A673 (cell line): ENCODE measurements around the gene HADHA. TPM values are rescaled to one million over a fixed set of nuclear protein-coding genes. Genes with fewer than 3 reads are reported as not detected.

Source experiments
- BruUV-seq: library from RNA; stranded (reverse); fragments of 400-500 nt; replicated peaks from 2 replicates; lab custom pipeline; 2021; lab: Mats Ljungman, UMichigan
- CTCF ChIA-PET: fragments of 300-600 bp; sonication (Branson Sonifier 250); formaldehyde crosslinking; loops from one replicate; lab custom pipeline; 2022; ENCODE audit warnings: antibody characterized with exemption; lab: Charles Lee
- POLR2A ChIA-PET: fragments of 300-600 bp; sonication (Branson Sonifier 250); formaldehyde crosslinking; loops from one replicate; lab custom pipeline; 2022; ENCODE audit warnings: antibody characterized with exemption; ENCODE audit not compliant: low non-redundant PET; lab: Charles Lee
- DNase-seq: peaks from one replicate; pipeline ENCODE4 v3.0.0-alpha.2; 2015; ENCODE audit warnings: low spot score
- H3K27ac ChIP-seq: fragments of 200-600 bp; sonication (generic); 2 replicates; pipeline ENCODE4 v1.5.1; 2016; ENCODE audit warnings: mixed run types, low read depth, mild to moderate bottlenecking, mixed read lengths, antibody characterized with exemption, low read length; ENCODE audit not compliant: poor library complexity, severe bottlenecking
- H3K27me3 ChIP-seq: fragments of 200-600 bp; sonication (generic); replicated peaks from 2 replicates; pipeline ENCODE4 v1.6.1; 2017; ENCODE audit warnings: mixed run types, low read depth, mild to moderate bottlenecking, mixed read lengths, antibody characterized with exemption, low read length; ENCODE audit not compliant: insufficient read depth, poor library complexity
- H3K36me3 ChIP-seq: fragments of 200-600 bp; sonication (generic); 2 replicates; pipeline ENCODE4 v1.6.1; 2016; ENCODE audit warnings: mixed run types, mild to moderate bottlenecking, mixed read lengths, antibody characterized with exemption, low read length; ENCODE audit not compliant: insufficient read depth, poor library complexity, severe bottlenecking
- H3K4me1 ChIP-seq: fragments of 200-600 bp; sonication (generic); 2 replicates; pipeline ENCODE4 v1.6.1; 2017; ENCODE audit warnings: mixed run types, mild to moderate bottlenecking, mixed read lengths, antibody characterized with exemption, low read length; ENCODE audit not compliant: insufficient read depth, poor library complexity, severe bottlenecking
- H3K4me3 ChIP-seq: fragments of 200-600 bp; sonication (generic); 2 replicates; pipeline ENCODE4 v1.5.1; 2016; ENCODE audit warnings: low read depth, mixed run types, mild to moderate bottlenecking, mixed read lengths, low read length; ENCODE audit not compliant: poor library complexity, severe bottlenecking
- H3K9me3 ChIP-seq: fragments of 200-600 bp; sonication (generic); 2 replicates; pipeline ENCODE4 v1.6.1; 2016; ENCODE audit warnings: mixed run types, low read depth, mild to moderate bottlenecking, mixed read lengths, antibody characterized with exemption, low read length; ENCODE audit not compliant: poor library complexity, severe bottlenecking
- EZH2 ChIP-seq: fragments of 200-600 bp; sonication (generic); IDR thresholded peaks from 2 replicates; pipeline ENCODE4 v1.6.1; 2017; ENCODE audit warnings: borderline replicate concordance, low read depth, mild to moderate bottlenecking, mixed read lengths, antibody characterized with exemption, low read length; ENCODE audit not compliant: poor library complexity, severe bottlenecking
- intact Hi-C: fragments of 100-400 bp; cut with micrococcal nuclease; formaldehyde crosslinking; loops from one replicate; pipeline ENCODE4 v1.10.0; 2022; ENCODE audit not compliant: unreplicated experiment
- total RNA-seq: library from RNA; stranded (reverse); gene quantifications from 2 replicates; pipeline ENCODE4 v1.2.3, GENCODE V29; 2021
- TF ChIP-seq, protein P1 (sequence below): fragments of 300-800, 200-600 bp; sonication (generic); conservative IDR thresholded peaks from 2 replicates; pipeline ENCODE4 v1.5.1; 2017; ENCODE audit warnings: low read depth, mild to moderate bottlenecking, antibody characterized with exemption, low read length, moderate library complexity, mixed read lengths

HADHA gene
- total RNA-seq, 1 experiment from 2014 or later = 136 TPM

DNA sequence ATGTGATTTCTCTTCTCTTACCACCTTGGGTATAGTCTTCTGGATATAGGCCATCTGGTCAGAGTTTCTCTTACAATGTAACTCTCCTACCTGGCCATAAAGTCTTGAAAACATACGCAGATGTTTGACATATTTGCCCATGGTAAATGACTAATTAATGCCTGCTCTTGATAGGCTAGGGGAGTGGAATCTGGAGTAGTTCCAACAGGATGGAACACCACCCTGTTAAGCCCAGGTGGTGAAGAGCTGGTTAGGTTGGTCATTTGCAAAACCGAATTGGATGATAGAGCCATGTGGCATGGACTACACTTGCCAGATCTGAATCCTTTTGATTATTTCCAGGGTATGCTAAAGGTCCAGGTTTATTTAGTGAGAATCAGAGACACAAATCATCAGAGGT is 36.8 kb upstream of the HADHA start:
- no peaks in the 10 kb centered on the region for H3K27me3 ChIP-seq
- CTCF ChIA-PET = no interaction called here
- H3K9me3 ChIP-seq = no peaks in the 10 kb centered on the region
- no peak overlapping the region for H3K27ac ChIP-seq
- intact Hi-C loops = no loop called here
- H3K4me3 ChIP-seq = no peak overlapping the region
- DNase-seq = no peak
- no peaks in the 10 kb centered on the region for H3K4me1 ChIP-seq
- BruUV-seq = no TSS peak
- TF ChIP-seq, protein P1, sequence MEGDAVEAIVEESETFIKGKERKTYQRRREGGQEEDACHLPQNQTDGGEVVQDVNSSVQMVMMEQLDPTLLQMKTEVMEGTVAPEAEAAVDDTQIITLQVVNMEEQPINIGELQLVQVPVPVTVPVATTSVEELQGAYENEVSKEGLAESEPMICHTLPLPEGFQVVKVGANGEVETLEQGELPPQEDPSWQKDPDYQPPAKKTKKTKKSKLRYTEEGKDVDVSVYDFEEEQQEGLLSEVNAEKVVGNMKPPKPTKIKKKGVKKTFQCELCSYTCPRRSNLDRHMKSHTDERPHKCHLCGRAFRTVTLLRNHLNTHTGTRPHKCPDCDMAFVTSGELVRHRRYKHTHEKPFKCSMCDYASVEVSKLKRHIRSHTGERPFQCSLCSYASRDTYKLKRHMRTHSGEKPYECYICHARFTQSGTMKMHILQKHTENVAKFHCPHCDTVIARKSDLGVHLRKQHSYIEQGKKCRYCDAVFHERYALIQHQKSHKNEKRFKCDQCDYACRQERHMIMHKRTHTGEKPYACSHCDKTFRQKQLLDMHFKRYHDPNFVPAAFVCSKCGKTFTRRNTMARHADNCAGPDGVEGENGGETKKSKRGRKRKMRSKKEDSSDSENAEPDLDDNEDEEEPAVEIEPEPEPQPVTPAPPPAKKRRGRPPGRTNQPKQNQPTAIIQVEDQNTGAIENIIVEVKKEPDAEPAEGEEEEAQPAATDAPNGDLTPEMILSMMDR = no peak
- TF ChIP-seq EZH2 = no peak
- POLR2A ChIA-PET = no interaction called here
- H3K36me3 ChIP-seq = peaks cover 60% of the 10 kb centered on the region

DNA sequence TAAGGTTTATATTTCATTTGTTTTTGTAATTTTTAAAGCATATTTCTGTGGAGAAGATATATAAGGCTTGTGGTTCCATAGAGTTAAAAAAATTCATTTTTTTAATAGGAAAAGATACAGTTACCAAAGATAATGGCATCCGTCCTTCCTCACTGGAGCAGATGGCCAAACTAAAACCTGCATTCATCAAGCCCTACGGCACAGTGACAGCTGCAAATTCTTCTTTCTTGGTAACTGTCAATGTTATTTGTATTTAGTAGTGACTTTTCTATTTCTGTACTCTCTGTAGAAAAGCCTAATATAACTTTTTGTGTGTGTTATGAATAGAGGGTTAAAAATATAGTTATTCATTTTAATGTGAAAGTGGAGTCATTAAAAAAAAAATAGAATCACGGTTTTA is 35.5 kb upstream of the HADHA start:
- intact Hi-C loops = no loop called here
- ChIA-PET POLR2A (no interaction called here), CTCF (no interaction called here)
- H3K27me3 ChIP-seq = no peaks in the 10 kb centered on the region
- H3K4me3 ChIP-seq = no peak overlapping the region
- no peaks in the 10 kb centered on the region for H3K9me3 ChIP-seq
- DNase-seq = no peak
- H3K36me3 ChIP-seq = peaks cover 50% of the 10 kb centered on the region
- TF ChIP-seq, protein P1 = no peak
- no peak for TF ChIP-seq EZH2
- no peaks in the 10 kb centered on the region for H3K4me1 ChIP-seq
- BruUV-seq = no TSS peak
- H3K27ac ChIP-seq = no peak overlapping the region

DNA sequence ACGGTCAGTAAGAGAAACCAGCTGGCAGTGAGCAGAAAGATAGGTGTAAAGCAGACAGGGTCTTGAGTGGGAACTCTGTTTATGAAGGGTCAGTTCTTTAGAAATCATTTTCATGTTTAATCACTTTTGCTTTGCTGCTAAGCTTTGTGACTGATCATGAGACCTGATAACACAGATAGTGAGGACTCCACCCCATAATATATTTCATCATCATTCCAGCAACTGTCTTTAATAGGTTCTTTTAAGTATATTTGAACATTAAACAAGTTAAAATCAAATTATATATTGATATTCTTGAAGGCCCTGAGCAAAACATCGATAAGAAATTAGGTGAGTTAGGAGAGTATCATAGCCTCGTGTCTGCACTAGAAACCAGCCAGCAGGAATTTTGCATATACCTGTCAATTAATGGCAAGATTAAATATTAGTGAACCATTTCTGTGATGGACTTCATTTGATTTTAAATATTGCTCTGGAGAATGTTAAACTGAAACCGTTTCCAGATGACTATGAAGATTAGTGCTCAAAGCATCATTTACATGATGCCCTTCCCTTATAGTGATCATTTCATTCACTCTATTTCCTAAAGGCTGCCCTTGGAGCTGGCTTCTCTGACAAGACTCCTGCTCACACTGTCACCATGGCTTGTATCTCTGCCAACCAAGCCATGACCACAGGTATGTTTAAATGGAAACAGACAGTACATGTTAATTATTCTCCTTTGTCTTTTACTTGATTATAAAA is 32.2 kb upstream of the HADHA start:
- Histone ChIP-seq H3K27me3 (no peaks in the 10 kb centered on the region), H3K36me3 (peaks cover 33% of the 10 kb centered on the region), H3K27ac (no peak overlapping the region), H3K4me1 (peaks cover 13% of the 10 kb centered on the region), H3K4me3 (no peak overlapping the region), H3K9me3 (no peaks in the 10 kb centered on the region)
- ChIA-PET CTCF (no interaction called here), POLR2A (interaction anchor here (0.6 kb wide), 1 partner anchor 17 kb away, joined by 8 read pairs; no protein-coding TSS in a partner anchor)
- BruUV-seq = no TSS peak
- no peak for DNase-seq
- TF ChIP-seq EZH2 = no peak
- TF ChIP-seq, protein P1 = no peak
- intact Hi-C loops = no loop called here
